HG03354 (cell line): ENCODE data around the gene CFAP46.

Experiments
- ATAC-seq: cut with Tn5 transposase; IDR thresholded peaks from one replicate; pipeline ENCODE4 v1.9.1; 2021; ENCODE audit warnings: mild to moderate bottlenecking; ENCODE audit not compliant: unreplicated experiment, poor library complexity, severe bottlenecking

CFAP46 gene

DNA sequence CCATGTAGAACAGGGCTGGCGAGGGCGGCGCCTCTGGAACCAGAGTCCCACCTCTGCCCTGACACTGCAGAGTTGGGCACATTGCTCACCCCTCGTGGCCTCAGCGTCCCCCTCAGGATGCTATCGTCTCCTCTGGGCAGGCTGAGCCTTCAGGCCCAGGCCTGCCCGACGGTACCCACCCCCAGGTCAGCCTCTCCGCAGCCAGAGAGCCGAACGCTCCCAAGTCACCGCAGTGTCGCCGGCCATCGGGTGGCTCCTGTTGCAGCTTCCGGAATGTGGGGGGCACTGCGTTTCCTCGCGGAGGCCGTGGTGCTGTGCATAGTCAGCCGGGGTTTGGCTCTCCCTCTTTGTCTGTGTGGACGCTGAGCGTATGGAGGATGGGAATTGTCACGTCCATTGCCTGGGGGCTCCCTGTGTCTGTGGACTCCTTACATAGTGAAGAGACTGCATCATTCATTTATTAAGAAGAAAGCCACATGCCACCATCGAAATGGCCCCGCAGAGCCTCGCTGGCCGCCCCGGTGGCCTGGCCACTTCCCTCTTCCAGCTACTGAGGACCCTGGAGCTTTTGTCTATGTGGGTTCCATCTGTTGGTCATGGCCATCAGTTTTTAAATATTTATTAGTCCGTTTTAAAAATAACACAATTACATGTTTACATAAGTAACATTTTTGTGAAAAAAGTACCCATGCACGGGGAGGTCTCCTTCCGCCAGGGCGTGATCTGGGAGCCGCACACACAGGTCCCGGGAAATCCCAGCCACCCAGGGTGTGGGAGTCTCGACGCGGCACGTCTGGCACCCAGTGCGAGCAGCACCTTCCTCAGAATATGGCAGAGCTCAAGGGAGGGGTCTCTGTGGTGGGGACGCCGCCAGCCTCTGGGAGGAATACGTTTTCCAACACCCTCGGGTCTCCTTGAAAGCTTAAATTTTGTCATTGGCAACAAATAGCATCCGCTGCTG, 172.0 kb downstream of the CFAP46 start:
- ATAC-seq, result no peak

DNA sequence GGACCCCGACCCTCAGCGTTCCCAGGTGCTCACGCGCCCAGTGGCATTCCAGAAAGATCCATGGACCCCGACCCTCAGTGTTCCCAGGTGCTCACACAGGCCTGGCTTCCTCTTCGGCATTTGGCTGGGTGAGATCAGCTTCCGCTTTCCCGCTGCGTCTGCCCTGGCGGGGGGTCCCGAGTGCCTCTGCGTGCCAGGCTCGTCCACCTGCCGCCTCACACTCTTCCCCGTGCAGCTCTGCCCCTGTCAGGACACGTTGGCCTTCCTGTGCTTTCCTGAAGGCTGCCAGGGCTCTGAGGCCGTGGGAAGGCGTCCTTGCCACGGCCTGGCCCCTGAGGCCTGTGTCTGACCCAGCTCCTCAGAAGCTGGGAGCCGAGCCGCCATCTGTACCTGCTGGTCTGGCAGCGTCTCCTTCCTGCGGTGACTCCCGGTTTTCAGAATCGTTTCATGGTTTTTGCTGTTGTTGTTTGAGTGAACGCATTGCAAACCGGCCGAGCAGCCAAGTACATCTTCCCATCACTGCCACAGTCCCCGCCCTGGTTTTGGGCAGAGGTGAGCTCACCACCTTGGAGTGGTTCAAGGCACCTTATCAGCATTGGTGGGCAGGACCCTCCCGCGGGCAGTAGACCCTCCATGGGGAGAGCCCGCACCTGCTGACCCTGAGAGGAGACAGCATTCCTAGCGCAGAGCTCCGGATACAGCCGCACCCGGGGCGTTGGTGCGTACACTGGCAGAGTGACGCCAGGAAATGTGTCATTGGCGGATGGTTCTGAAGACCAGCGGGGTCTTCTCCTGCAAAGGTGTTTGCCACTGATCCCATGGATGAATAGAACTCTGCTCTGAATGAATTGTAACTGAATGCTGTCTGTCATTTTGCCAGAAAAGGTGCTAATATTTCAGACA, 173.8 kb downstream of the CFAP46 start:
- ATAC-seq, result no peak

DNA sequence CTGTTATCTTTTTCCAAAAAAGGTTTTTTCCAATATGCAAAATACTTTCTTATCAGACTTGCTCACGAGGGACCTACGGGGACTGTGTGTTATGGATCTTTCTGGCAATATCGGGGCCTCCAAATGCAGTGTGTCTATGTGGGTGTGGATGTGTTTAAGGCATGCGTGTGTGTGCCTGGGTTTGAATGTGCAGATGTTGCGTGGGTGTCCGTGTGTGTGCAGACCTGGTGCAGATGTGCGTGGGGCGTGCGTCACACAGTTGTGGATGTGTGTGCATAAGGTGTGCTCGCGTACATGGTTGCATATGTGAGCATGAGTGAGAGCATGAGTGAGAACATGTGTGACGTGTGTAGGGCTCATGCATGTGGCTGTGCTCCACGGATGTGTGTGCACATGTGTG, 176.1 kb downstream of the CFAP46 start:
- ATAC-seq, result no peak

DNA sequence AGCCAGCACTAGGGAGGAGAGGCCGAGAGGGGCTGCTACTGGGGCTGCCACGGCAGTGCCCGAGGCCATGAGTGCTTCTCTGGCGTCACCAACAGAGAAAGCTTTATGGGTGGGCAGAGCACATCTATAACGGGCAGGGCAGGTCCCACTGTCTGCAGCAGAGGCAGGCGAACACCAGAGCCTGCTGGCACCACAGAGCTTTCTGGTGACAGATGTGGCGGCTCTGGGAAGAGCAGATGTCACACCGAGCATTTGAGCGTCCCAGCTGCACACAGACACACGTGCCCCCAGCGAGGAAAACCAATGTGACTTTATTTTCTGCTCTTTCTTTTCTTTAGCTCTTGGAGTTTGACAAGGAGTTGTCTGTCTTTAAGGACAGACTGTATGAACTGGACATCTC, 176.9 kb downstream of the CFAP46 start:
- ATAC-seq, result no peak

DNA sequence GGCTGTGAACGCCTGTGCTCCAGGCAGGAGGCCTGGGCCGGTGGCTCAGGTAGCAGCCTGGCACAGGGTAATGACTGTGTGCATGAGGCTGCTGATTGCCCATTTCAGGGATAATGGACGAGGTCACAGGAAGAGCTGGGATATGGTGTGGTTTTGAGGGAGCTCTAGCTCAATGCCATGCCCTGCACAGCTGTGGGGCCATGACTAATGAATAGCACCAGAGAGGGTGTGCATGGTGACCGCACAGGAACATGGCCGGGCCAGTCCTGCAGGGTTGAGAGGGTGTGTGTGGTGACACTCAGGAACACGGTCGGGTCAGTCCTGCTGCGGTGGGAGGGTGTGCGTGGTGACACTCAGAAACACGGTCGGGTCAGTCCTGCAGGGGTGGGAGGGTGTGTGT, 178.3 kb downstream of the CFAP46 start:
- ATAC-seq, result no peak

DNA sequence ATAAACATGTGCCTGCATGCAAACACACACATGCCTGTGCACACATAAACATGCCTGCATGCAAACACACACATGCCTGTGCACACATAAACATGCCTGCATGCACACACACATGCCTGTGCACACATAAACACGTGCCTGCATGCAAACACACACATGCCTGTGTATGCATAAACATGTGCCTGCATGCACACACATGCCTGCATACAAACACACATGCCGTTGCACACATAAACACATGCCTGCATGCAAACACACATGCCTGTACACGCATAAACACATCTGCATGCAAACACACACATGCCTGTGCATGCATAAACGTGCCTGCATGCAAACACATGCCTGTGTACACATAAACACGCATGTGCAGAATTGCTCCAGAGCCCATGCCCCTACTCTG, 178.8 kb downstream of the CFAP46 start:
- no peak for ATAC-seq

- no peak for ATAC-seq
Observed at GRCh38 chr10:132762267-132762666, 180.1 kb downstream of the CFAP46 start.

- no peak for ATAC-seq
Observed at GRCh38 chr10:132761395-132762060, 180.8 kb downstream of the CFAP46 start.

GRCh38 chr10:132758865-132759264, 183.5 kb downstream of the CFAP46 start:
- no peak for ATAC-seq
